IPS-NIHi7 (cell line): ENCODE measurements around the gene KCNH8.

Experiments used
- DNase-seq: peaks from one replicate; pipeline ENCODE4 v3.0.0; 2012; ENCODE audit warnings: mixed read lengths; ENCODE audit errors: extremely low spot score

The KCNH8 gene

GRCh38 chr3:19363071-19363470 is 214.8 kb downstream of the KCNH8 start:
- DNase-seq = no peak

GRCh38 chr3:19364148-19364547 is 215.8 kb downstream of the KCNH8 start:
- DNase-seq = no peak

GRCh38 chr3:19365471-19365870 is 217.2 kb downstream of the KCNH8 start:
- DNase-seq = no peak

GRCh38 chr3:19384868-19385267 is 236.6 kb downstream of the KCNH8 start:
- no peak for DNase-seq

GRCh38 chr3:19392150-19392549 is 243.8 kb downstream of the KCNH8 start:
- DNase-seq = no peak

GRCh38 chr3:19394946-19395345 is 246.6 kb downstream of the KCNH8 start:
- no peak for DNase-seq

- no peak for DNase-seq
Measured at GRCh38 chr3:19396726-19397125, 248.4 kb downstream of the KCNH8 start.

- DNase-seq = no peak
Measured at GRCh38 chr3:19399356-19399755, 251.0 kb downstream of the KCNH8 start.

- DNase-seq = no peak
Measured at GRCh38 chr3:19399836-19400235, 251.5 kb downstream of the KCNH8 start.

GRCh38 chr3:19420159-19420558 is 271.8 kb downstream of the KCNH8 start:
- DNase-seq = no peak

- DNase-seq = no peak
Measured at GRCh38 chr3:19425825-19426224, 277.5 kb downstream of the KCNH8 start.

- no peak for DNase-seq
Measured at GRCh38 chr3:19427422-19428149, 279.3 kb downstream of the KCNH8 start.

- DNase-seq = no peak
Measured at GRCh38 chr3:19428729-19429128, 280.4 kb downstream of the KCNH8 start.

GRCh38 chr3:19432669-19433068 is 284.4 kb downstream of the KCNH8 start:
- DNase-seq = no peak

GRCh38 chr3:19436746-19437145 is 288.4 kb downstream of the KCNH8 start:
- DNase-seq = no peak

- DNase-seq = no peak
Measured at GRCh38 chr3:19439944-19440343, 291.6 kb downstream of the KCNH8 start.

GRCh38 chr3:19446138-19446537 is 297.8 kb downstream of the KCNH8 start:
- no peak for DNase-seq

- no peak for DNase-seq
Measured at GRCh38 chr3:19446687-19447086, 298.4 kb downstream of the KCNH8 start.

- DNase-seq = no peak
Measured at GRCh38 chr3:19455546-19455945, 307.2 kb downstream of the KCNH8 start.

GRCh38 chr3:19456738-19457137 is 308.4 kb downstream of the KCNH8 start:
- no peak for DNase-seq

- DNase-seq = no peak
Measured at GRCh38 chr3:19457449-19457848, 309.1 kb downstream of the KCNH8 start.

- DNase-seq = no peak
Measured at GRCh38 chr3:19467761-19468160, 319.5 kb downstream of the KCNH8 start.

GRCh38 chr3:19471138-19471537 is 322.8 kb downstream of the KCNH8 start:
- peak; percentile 12 for DNase-seq

GRCh38 chr3:19473971-19474580 is 325.8 kb downstream of the KCNH8 start:
- DNase-seq = no peak
